H54 (cell line): ENCODE results near the gene TK1.

Experiments used
- DNase-seq: peaks from one replicate; pipeline ENCODE4 v3.0.0; 2011; ENCODE audit warnings: low spot score, mixed read lengths; ENCODE audit not compliant: insufficient read length
- FAIRE-seq: peaks from 3 replicates; lab custom pipeline; 2011; peaks lifted over from hg19 to GRCh38; lab: Jason Lieb, UNC
- POLR2A ChIP-seq: IDR thresholded peaks from 2 replicates; pipeline ENCODE4 v1.6.1; 2011; ENCODE audit warnings: low read depth, mild to moderate bottlenecking, low read length

Gene TK1

DNA sequence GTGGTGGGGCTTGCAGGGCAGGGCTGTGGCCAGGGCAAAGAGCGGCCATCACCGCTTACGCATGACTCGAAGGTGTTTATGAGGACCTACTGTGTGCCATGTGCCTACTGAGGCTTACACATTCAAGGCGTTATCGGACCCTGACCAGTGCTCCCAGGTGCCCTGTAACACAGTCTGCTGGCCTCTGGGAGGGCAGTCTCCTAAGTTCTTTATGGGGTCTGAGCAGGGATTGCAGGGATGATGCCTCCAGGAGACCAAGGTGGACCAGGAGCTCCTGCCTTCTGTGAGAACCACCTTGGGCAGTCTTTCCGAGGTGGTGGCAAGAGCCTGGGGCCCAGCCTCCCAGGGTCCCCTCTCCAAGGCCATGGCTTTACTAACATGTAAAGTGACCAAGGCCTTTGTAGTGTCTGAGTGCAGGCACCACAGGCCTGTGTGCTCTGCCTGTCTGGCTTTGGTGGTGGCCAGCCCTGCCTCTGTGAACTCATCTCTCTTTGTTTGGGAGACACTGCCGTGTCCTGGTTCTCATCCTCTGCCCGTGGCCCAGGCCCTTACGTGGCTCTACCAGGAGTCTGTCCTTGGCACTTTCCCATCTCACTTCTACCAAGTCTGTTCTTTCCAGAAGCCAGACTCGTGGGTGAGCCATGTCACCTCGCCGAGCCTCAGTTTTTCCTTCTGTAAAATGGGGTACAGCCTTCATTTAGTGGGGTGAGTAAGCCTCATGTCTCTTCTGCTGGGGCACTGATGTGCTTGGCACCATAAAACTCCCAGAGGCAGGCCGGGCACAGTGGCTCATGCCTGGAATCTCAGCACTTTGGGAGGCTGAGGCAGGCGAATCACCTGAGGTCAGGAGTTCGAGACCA, 21.9 kb downstream of the TK1 start:
- DNase-seq (no peak), FAIRE-seq (no peak)
- no peak for TF ChIP-seq POLR2A

DNA sequence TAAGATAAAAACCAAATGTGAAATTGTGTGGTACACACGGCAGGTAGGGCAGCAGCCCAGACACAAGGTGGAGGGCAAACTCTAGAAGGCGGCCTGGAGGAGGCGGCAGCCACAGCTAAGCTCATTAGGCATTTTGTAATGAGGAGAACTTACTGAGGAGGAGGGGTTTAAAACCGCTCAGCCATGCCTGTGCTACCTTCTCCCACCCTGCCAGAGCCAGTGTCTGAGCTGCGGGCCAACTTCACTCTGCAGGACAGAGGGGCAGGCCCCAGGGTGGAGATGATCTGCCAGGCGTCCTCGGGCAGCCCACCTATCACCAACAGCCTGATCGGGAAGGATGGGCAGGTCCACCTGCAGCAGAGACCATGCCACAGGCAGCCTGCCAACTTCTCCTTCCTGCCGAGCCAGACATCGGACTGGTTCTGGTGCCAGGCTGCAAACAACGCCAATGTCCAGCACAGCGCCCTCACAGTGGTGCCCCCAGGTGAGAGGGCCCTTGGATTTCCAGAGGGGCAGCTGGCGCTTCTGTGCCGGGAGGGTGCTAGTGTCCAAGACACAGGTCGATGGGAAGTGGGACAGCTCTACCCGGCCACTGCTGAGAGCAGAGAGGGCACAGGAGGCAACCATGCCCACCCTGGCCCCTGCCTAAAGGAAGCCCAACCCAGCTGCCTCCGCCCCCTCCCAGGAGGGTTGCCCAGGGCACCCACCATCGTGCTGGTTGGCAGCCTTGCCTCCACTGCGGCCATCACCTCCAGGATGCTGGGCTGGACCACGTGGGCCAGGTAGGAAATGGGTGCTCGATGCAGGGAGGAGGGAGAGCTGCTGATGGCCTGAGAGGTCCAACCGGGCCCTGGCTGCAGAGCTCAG, 22.7 kb downstream of the TK1 start:
- TF ChIP-seq POLR2A = no peak
- FAIRE-seq = no peak
- no peak for DNase-seq

DNA sequence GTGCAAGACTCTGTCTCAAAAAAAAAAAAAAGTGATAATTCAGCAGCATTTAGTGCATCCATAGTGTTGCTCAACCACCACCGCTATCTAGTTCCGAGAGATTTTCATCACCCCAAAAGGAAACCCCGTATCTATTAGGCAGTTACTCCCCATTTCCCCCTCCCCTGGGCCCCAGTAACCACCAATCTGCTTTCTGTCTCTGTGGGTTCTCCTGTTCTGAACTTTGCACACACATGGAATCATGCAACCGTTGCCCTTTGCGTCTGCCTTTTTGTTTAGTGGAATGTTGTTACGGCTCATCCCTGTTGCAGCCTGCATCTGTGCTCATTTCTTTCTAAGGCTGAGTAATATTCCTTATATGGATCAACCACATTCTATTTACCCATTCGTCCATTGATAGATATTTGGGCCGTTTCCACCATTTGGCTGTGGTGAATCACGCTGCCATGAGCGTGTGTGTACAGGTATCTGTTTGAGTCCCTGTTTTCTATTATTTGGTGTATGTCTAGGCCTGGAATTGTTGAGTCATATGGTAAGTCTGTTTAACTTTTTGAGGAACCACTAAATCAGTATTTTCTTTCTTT, 27.2 kb downstream of the TK1 start:
- FAIRE-seq (no peak), DNase-seq (no peak)
- TF ChIP-seq POLR2A = no peak

DNA sequence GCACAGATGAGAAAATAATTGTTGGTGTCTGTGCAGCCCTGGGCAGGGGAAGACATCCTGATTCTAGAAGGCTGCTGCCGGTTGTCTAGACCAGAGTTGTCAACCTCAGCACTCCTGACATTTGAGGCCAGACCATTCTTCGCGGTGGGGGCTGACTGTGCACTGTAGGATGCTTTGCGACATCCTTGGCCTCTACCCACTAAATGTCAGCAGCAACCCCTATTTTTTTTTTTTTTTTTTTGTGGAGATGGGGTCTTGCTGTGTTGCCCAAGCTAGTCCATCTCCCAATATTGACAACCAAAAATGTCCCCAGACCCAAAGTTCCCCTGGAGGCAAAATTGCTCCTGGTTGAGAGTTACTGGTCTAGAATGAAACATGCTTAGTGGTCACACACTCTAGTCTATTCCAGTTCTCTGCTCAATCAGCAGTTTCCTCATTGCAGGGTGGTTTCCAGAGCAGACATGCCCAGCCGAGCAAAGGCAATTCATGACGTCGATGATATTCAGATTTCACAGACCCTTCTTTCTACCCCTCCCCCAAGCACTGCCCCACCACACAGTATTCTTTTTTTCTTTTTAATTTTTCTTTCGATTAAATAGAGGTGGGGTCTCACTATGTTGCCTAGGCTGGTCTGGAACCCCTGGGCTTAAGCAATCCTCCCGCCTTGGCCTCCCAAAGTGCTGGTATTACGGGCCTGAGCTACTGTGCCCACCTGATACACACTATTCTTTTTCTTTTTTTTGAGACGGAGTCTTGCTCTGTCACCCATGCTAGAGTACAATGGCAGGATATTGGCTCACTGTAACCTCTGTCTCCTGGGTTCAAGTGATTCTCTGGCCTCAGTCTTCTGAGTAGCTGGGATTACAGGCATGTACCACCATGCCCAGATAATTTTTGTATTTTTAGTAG, 31.7 kb downstream of the TK1 start:
- TF ChIP-seq POLR2A = no peak
- no peak for FAIRE-seq
- no peak for DNase-seq

DNA sequence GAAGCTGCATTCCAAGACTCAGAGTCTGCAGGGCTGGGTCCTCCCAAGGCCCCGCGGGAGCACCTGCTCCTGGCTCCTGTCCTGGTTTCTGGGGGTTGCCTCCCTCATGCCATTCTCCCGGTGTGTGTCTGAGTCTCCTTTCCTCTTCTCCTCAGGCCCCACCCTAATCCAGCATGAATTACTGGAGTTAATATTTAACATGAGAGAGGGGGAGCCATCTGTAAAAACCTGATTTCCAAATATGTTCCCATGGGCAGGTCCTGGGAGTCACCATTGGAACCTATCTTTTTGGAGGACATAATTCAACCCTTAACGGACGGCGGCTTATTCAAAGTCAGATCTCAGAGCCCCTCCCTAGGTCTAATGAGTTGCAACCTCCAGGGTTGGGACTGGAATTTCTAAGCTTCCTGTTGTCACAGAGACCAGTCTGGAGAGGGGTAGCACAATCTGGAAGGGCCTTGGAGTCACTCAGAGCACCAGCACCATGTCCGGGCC, 35.3 kb downstream of the TK1 start:
- no peak for TF ChIP-seq POLR2A
- DNase-seq (no peak), FAIRE-seq (no peak)

DNA sequence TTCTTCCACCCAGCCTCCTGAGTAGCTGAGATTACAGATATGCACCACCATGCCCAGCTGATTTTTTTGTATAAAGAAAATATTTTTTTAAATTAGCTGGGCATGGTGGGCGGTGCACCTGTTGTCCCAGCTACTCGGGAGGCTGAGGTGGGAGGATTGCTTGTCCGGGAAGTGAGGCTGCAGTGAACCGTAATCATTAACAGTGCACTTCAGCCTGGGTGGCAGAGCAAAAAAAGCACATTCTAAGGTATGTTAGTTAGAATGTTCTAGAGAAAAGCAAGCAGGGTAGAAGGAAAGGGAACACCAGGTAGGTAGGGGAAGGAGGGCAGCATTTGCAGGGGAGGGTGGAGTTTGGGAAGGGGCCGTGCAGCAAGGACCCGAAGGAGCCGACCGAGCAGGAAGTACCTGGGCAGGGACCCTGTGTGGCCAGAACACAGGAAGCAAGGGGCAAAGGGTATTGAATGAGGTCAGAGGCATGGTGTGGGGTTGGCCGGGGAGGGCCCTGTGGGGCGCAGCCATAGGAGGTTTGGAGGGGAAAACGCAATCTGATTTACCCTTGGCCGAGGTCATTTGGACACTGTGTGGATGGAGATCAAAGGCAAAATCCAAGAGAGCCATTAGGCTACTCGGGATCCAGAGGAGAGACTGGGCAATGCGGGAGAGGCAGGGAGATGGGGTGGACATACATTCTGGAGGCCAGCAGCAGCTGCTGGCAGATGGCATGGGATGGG, 38.4 kb downstream of the TK1 start:
- no peak for TF ChIP-seq POLR2A
- DNase-seq = no peak
- no peak for FAIRE-seq

DNA sequence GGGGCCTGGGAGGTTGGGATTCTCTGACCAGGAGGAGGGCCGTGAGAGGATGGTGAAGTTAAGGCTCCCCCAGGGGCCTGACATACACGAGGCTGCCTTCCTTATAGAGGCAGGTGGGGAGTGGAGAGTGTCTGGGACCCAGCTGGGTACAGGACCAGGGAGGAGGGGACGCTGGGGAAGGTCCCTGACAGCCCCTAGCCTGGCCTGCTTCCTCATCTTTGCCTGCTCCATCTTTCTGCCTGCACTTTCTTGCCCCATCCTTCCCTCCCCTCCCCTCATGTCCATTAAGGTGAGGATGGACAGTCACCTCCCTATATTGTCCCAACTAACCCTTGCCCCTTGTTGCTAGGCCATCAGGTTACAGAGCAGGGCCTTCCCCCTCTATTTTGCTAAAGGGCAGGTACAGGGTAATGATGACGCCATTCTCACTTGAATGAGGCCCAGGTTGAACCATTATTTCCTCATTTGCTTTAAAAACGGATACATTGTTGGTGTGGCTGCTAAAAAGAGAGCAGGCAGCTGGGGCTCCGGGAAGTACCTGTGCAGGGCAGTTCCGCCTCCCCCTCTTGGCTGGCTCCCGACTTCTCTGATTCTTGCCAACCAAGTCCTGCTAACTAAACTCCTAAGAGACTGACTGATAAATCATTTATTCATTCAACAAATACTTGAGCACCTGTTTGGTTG, 39.4 kb downstream of the TK1 start:
- FAIRE-seq = no peak
- no peak for DNase-seq

DNA sequence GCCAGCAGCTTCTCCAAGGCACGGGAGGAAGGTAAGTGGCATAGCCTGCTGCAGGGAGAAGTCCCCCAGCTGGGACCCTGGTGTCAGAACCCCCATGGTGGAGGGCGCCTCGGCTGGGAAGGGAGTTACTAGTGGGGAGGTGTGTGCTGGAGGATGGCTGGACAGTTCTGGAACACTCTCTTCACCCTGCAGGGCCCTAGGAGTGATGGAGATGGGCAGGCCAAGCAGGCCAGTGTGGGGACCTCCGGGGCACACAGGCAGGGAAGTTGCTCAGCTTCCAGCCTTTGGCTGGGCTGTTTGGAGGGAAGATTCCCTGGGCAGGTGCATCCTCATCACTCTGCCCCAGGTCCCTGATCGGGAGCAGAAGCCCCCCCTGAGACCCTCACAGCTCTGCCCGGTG, 40.0 kb downstream of the TK1 start:
- DNase-seq = no peak
- FAIRE-seq = no peak
- no peak for TF ChIP-seq POLR2A

More for the DNA sequence above, 39.4 kb downstream of the TK1 start:
- no peak for TF ChIP-seq POLR2A

DNA sequence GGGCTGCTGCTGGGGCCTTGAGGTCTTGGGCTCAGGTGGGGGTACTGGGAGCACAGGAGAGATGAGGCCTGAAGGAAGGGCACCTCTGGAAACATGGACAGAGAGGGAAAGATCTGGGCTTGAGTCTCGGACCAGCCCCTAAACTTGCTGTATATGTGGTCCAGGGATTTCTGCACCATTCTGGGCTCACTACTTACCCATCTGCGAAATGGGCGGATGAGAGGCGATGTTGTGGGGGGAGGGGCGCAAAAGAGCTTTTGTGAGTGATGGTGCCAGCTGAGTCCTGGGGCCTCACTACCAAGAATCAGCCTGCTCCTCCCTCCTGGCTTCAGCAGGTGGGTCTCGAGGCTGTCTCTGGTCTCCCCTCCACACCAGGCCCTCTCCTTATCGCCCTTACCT, 40.4 kb downstream of the TK1 start:
- no peak for FAIRE-seq
- DNase-seq = no peak
- no peak for TF ChIP-seq POLR2A

DNA sequence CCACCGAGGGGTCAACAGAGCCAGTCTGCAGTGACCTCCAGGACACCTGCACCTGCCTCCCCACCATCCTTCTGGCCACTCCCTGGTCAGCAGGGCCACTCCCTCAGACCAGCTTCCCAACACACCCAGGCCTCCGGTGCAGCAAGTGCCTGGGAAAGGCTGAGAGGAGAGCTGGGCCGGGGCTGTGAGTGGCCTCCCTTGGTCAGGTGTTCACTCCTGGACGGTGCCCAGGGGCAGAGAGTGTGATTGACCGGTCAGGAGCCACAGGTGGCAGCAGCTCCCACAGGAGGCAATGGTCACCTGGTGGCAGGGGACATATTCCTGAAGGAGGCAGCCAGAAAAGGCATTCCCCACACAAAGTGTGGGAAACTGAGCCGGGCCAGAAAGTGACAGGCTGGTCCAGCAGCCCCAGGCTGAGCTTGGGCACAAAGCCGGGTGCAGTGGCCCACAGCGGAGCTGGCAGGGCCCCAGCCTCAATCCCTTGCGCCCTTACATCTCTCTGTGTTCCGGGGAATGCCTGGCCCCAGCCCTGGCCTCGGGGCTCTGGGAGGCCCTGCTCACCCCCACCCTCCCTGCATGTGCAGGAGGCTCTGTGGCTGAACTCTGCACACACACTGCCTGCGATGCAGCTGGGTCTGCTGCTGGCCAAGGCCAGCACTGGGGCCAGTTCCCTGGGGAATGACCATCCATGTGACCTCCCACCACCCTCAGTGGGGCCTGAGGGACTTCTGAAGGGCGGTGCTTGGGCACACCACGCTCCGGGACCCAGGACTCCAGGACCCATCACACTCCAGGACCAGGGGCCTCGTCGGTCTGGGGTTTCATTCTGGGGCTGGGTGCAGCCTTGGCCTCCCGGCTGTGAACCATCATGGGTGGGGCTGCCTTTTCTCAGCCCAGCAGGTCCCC, 41.9 kb downstream of the TK1 start:
- TF ChIP-seq POLR2A = no peak
- FAIRE-seq = no peak
- DNase-seq = no peak

DNA sequence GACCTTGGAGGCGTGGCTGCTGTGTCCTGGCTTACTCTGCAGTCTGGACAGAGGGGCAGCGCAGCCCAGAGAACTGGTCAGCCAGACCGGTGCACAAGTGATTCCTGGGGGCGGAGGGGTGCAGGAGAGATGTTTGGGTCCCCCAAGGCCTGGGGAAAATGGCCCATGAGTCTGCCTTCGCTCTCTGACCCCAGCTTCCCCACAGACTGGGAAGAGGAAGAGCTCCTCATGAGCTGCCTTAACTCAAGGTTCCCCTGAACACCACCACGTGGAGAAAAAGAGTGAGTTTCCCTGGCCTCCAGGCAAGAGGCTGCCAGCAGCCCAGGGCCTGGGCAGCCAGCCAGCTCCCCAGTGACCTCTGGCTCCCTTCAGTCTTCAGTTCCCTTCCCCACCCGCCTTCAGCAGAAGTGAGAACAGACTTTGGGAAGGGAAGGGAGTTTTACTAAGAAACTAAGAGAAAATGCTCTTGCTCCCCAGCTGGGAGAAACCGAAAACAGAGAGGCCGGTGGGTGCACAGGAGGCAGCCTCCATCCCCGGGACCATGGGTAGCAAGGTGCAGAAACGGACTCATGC, 42.6 kb downstream of the TK1 start:
- DNase-seq (peak; percentile 74), FAIRE-seq (no peak)
- TF ChIP-seq POLR2A = no peak
